HEK293 (cell line): ENCODE measurements around the gene IL2RG.

Experiments used
- BCL11B ChIP-seq: fragments of 450-650 bp; formaldehyde crosslinking; IDR thresholded peaks from 2 replicates; pipeline ENCODE4 v1.5.1; 2016; ENCODE audit warnings: low read depth, missing biosample characterization, missing genetic modification characterization
- GLI2 ChIP-seq: fragments of 450-650 bp; formaldehyde crosslinking; IDR thresholded peaks from 2 replicates; pipeline ENCODE4; 2017; ENCODE audit warnings: missing biosample characterization, missing genetic modification characterization, low read depth, borderline replicate concordance
- IKZF3 ChIP-seq: fragments of 450-650 bp; IDR thresholded peaks from 2 replicates; pipeline ENCODE4 v1.5.0; 2018; ENCODE audit warnings: missing biosample characterization, mild to moderate bottlenecking, missing genetic modification characterization, moderate library complexity
- INSM2 ChIP-seq: fragments of 450-650 bp; formaldehyde crosslinking; IDR thresholded peaks from 2 replicates; pipeline ENCODE4 v1.5.1; 2016; ENCODE audit warnings: missing biosample characterization, missing genetic modification characterization
- KLF1 ChIP-seq: fragments of 450-650 bp; formaldehyde crosslinking; IDR thresholded peaks from 2 replicates; pipeline ENCODE4 v1.5.1; 2016; ENCODE audit warnings: missing biosample characterization, missing genetic modification characterization
- PRDM1 ChIP-seq: fragments of 450-650 bp; formaldehyde crosslinking; IDR thresholded peaks from 2 replicates; pipeline ENCODE4; 2016; ENCODE audit warnings: missing biosample characterization, missing genetic modification characterization
- RBAK ChIP-seq: fragments of 450-650 bp; formaldehyde crosslinking; IDR thresholded peaks from 2 replicates; pipeline ENCODE4 v1.5.1; 2016; ENCODE audit warnings: missing biosample characterization, missing genetic modification characterization
- SALL2 ChIP-seq: fragments of 450-650 bp; formaldehyde crosslinking; IDR thresholded peaks from 2 replicates; pipeline ENCODE4 v1.5.0; 2017; ENCODE audit warnings: missing biosample characterization, mild to moderate bottlenecking, missing genetic modification characterization, borderline replicate concordance
- SP2 ChIP-seq: fragments of 450-650 bp; formaldehyde crosslinking; IDR thresholded peaks from 2 replicates; pipeline ENCODE4 v1.5.1; 2016; ENCODE audit warnings: missing biosample characterization, missing genetic modification characterization
- ZBTB44 ChIP-seq: fragments of 450-650 bp; IDR thresholded peaks from 2 replicates; pipeline ENCODE4 v1.5.1; 2018; ENCODE audit warnings: missing biosample characterization, mild to moderate bottlenecking, missing genetic modification characterization
- ZNF10 ChIP-seq: fragments of 450-650 bp; formaldehyde crosslinking; IDR thresholded peaks from 2 replicates; pipeline ENCODE4 v1.5.1; 2017; ENCODE audit warnings: missing biosample characterization, missing genetic modification characterization
- ZNF114 ChIP-seq: fragments of 450-650 bp; formaldehyde crosslinking; IDR thresholded peaks from 2 replicates; pipeline ENCODE4 v1.5.0; 2017; ENCODE audit warnings: missing biosample characterization, missing genetic modification characterization
- ZNF239 ChIP-seq: fragments of 450-650 bp; formaldehyde crosslinking; IDR thresholded peaks from 2 replicates; pipeline ENCODE4 v1.5.1; 2016; ENCODE audit warnings: missing biosample characterization, missing genetic modification characterization
- ZNF26 ChIP-seq: fragments of 450-650 bp; formaldehyde crosslinking; IDR thresholded peaks from 2 replicates; pipeline ENCODE4 v1.5.1; 2016; ENCODE audit warnings: missing biosample characterization, missing genetic modification characterization
- ZNF488 ChIP-seq: fragments of 450-650 bp; formaldehyde crosslinking; IDR thresholded peaks from 2 replicates; pipeline ENCODE4 v1.5.1; 2016; ENCODE audit warnings: missing biosample characterization, missing genetic modification characterization
- ZNF501 ChIP-seq: fragments of 450-650 bp; formaldehyde crosslinking; IDR thresholded peaks from 2 replicates; pipeline ENCODE4 v1.5.1; 2016; ENCODE audit warnings: missing biosample characterization, missing genetic modification characterization
- ZNF560 ChIP-seq: fragments of 450-650 bp; formaldehyde crosslinking; IDR thresholded peaks from 2 replicates; pipeline ENCODE4 v1.5.1; 2017; ENCODE audit warnings: missing biosample characterization, missing genetic modification characterization, borderline replicate concordance
- ZNF610 ChIP-seq: fragments of 450-650 bp; formaldehyde crosslinking; IDR thresholded peaks from 2 replicates; pipeline ENCODE4 v1.5.1; 2016; ENCODE audit warnings: missing biosample characterization, missing genetic modification characterization, borderline replicate concordance
- ZXDB ChIP-seq: fragments of 450-650 bp; formaldehyde crosslinking; IDR thresholded peaks from 2 replicates; pipeline ENCODE4 v1.5.1; 2016; ENCODE audit warnings: missing biosample characterization, missing genetic modification characterization
- TF ChIP-seq, protein P1 (sequence below): fragments of 450-650 bp; formaldehyde crosslinking; IDR thresholded peaks from 2 replicates; pipeline ENCODE4 v1.5.1; 2017; ENCODE audit warnings: missing biosample characterization, missing genetic modification characterization
- TF ChIP-seq, protein P2 (sequence below): fragments of 450-650 bp; formaldehyde crosslinking; IDR thresholded peaks from 2 replicates; pipeline ENCODE4 v1.5.1; 2017; ENCODE audit warnings: missing biosample characterization, missing genetic modification characterization
- TF ChIP-seq, protein P3 (sequence below): fragments of 450-650 bp; formaldehyde crosslinking; IDR thresholded peaks from 2 replicates; pipeline ENCODE4 v1.5.1; 2016; ENCODE audit warnings: missing biosample characterization, missing genetic modification characterization
- TF ChIP-seq, protein P4 (sequence below): fragments of 450-650 bp; formaldehyde crosslinking; IDR thresholded peaks from 2 replicates; pipeline ENCODE4 v1.5.1; 2016; ENCODE audit warnings: missing biosample characterization, missing genetic modification characterization, borderline replicate concordance

IL2RG gene

DNA sequence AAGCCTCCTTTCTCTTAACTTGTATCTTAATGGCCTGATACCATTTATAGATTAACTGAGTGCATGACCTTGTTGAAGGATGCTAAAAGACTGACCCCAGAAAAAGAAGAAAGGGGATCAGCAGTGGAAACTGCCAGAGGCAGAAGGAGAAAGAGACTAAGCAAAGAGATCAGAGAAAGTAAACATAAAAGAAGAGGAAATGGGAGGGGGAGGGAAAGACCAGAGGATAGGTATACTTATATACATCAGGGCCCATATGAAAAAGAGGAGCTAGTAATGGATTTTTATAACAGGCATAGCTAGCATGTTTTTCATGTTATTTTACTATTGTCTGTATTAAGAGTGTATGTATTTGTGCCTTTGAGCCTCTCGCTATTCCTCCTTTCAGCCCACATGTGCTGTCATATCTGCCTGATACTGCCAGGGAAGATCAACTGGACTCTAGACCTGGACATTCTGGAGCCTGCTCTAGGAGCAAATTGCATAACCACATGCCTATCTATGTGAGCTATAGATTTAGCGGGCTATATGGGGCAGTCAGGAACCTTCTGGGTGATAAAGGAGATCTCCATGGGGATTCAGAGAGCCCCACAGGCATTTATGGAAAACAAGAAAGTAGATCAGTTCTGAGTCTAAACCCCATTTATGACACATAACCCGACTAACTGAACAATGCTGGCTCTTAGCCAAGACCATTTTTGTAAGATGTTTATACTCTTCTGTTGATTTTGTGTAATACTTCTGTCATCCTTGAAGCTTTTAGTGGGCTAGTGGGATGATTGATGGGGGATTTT, 29.9 kb downstream of the IL2RG start (continued):
- TF ChIP-seq INSM2 (tag by site-specific recombination) (peak; percentile 85), ZNF239 (no peak), SP2 (no peak), BCL11B (tag by site-specific recombination) (no peak), PRDM1 (tag by site-specific recombination) (0 out of 2 replicates have a peak, but pooled peaks have one; percentile 19), ZBTB44 (tag by site-specific recombination) (peak; percentile 72), ZNF114 (no peak), ZNF488 (tag by site-specific recombination) (0 out of 2 replicates have a peak, but pooled peaks have one; percentile 33), IKZF3 (tag by site-specific recombination) (peak; percentile 83), ZXDB (peak; percentile 74), GLI2 (peak; percentile 73; the same call in 1 of the 2 replicates), ZNF26 (tag by site-specific recombination) (no peak), ZNF10 (tag by site-specific recombination) (no peak), ZNF610 (0 out of 2 replicates have a peak, but pooled peaks have one; percentile 35), SALL2 (no peak), ZNF501 (no peak), ZNF560 (no peak), KLF1 (no peak), RBAK (tag by site-specific recombination) (no peak)
- TF ChIP-seq, protein P1, sequence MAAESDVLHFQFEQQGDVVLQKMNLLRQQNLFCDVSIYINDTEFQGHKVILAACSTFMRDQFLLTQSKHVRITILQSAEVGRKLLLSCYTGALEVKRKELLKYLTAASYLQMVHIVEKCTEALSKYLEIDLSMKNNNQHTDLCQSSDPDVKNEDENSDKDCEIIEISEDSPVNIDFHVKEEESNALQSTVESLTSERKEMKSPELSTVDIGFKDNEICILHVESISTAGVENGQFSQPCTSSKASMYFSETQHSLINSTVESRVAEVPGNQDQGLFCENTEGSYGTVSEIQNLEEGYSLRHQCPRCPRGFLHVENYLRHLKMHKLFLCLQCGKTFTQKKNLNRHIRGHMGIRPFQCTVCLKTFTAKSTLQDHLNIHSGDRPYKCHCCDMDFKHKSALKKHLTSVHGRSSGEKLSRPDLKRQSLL (tag by site-specific recombination): peak; percentile 94
- TF ChIP-seq, protein P2, sequence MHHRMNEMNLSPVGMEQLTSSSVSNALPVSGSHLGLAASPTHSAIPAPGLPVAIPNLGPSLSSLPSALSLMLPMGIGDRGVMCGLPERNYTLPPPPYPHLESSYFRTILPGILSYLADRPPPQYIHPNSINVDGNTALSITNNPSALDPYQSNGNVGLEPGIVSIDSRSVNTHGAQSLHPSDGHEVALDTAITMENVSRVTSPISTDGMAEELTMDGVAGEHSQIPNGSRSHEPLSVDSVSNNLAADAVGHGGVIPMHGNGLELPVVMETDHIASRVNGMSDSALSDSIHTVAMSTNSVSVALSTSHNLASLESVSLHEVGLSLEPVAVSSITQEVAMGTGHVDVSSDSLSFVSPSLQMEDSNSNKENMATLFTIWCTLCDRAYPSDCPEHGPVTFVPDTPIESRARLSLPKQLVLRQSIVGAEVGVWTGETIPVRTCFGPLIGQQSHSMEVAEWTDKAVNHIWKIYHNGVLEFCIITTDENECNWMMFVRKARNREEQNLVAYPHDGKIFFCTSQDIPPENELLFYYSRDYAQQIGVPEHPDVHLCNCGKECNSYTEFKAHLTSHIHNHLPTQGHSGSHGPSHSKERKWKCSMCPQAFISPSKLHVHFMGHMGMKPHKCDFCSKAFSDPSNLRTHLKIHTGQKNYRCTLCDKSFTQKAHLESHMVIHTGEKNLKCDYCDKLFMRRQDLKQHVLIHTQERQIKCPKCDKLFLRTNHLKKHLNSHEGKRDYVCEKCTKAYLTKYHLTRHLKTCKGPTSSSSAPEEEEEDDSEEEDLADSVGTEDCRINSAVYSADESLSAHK (tag by site-specific recombination): 0 out of 2 replicates have a peak, but pooled peaks have one; percentile 38
- TF ChIP-seq, protein P3, sequence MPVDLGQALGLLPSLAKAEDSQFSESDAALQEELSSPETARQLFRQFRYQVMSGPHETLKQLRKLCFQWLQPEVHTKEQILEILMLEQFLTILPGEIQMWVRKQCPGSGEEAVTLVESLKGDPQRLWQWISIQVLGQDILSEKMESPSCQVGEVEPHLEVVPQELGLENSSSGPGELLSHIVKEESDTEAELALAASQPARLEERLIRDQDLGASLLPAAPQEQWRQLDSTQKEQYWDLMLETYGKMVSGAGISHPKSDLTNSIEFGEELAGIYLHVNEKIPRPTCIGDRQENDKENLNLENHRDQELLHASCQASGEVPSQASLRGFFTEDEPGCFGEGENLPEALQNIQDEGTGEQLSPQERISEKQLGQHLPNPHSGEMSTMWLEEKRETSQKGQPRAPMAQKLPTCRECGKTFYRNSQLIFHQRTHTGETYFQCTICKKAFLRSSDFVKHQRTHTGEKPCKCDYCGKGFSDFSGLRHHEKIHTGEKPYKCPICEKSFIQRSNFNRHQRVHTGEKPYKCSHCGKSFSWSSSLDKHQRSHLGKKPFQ: peak; percentile 44; the same call in 1 of the 2 replicates
- TF ChIP-seq, protein P4, sequence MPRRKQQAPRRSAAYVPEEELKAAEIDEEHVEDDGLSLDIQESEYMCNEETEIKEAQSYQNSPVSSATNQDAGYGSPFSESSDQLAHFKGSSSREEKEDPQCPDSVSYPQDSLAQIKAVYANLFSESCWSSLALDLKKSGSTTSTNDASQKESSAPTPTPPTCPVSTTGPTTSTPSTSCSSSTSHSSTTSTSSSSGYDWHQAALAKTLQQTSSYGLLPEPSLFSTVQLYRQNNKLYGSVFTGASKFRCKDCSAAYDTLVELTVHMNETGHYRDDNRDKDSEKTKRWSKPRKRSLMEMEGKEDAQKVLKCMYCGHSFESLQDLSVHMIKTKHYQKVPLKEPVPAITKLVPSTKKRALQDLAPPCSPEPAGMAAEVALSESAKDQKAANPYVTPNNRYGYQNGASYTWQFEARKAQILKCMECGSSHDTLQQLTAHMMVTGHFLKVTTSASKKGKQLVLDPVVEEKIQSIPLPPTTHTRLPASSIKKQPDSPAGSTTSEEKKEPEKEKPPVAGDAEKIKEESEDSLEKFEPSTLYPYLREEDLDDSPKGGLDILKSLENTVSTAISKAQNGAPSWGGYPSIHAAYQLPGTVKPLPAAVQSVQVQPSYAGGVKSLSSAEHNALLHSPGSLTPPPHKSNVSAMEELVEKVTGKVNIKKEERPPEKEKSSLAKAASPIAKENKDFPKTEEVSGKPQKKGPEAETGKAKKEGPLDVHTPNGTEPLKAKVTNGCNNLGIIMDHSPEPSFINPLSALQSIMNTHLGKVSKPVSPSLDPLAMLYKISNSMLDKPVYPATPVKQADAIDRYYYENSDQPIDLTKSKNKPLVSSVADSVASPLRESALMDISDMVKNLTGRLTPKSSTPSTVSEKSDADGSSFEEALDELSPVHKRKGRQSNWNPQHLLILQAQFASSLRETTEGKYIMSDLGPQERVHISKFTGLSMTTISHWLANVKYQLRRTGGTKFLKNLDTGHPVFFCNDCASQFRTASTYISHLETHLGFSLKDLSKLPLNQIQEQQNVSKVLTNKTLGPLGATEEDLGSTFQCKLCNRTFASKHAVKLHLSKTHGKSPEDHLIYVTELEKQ (tag by site-specific recombination): peak; percentile 61; the same call in 1 of the 2 replicates
